ENCODE measurements around the gene ATG7. TPM values are rescaled to one million over a fixed set of nuclear protein-coding genes. Genes with fewer than 3 reads are reported as not detected.

The ATG7 gene, protein sequence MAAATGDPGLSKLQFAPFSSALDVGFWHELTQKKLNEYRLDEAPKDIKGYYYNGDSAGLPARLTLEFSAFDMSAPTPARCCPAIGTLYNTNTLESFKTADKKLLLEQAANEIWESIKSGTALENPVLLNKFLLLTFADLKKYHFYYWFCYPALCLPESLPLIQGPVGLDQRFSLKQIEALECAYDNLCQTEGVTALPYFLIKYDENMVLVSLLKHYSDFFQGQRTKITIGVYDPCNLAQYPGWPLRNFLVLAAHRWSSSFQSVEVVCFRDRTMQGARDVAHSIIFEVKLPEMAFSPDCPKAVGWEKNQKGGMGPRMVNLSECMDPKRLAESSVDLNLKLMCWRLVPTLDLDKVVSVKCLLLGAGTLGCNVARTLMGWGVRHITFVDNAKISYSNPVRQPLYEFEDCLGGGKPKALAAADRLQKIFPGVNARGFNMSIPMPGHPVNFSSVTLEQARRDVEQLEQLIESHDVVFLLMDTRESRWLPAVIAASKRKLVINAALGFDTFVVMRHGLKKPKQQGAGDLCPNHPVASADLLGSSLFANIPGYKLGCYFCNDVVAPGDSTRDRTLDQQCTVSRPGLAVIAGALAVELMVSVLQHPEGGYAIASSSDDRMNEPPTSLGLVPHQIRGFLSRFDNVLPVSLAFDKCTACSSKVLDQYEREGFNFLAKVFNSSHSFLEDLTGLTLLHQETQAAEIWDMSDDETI
- 29.3 TPM for total RNA-seq (2021; ENCODE audit: unreplicated experiment)
- polyA plus RNA-seq (2012), result 15.4 and 19.5 TPM in 2 replicates
- percentile 75 among the genes with signal in this experiment for Bru-seq, nascent RNA
- percentile 62 among the genes with signal in this experiment for BruChase-seq, experiment 1, labeled RNA remaining after a 6-hour chase
- percentile 73 among the genes with signal in this experiment for BruChase-seq, experiment 2, labeled RNA remaining after a 2-hour chase
- long read RNA-seq, full-length matches to known transcripts, result 18 of 42 reads
- long read RNA-seq, partial matches to known transcripts, result 11 of 42 reads
- long read RNA-seq, other reads (novel, unspliced or antisense), result 13 of 42 reads

DNA sequence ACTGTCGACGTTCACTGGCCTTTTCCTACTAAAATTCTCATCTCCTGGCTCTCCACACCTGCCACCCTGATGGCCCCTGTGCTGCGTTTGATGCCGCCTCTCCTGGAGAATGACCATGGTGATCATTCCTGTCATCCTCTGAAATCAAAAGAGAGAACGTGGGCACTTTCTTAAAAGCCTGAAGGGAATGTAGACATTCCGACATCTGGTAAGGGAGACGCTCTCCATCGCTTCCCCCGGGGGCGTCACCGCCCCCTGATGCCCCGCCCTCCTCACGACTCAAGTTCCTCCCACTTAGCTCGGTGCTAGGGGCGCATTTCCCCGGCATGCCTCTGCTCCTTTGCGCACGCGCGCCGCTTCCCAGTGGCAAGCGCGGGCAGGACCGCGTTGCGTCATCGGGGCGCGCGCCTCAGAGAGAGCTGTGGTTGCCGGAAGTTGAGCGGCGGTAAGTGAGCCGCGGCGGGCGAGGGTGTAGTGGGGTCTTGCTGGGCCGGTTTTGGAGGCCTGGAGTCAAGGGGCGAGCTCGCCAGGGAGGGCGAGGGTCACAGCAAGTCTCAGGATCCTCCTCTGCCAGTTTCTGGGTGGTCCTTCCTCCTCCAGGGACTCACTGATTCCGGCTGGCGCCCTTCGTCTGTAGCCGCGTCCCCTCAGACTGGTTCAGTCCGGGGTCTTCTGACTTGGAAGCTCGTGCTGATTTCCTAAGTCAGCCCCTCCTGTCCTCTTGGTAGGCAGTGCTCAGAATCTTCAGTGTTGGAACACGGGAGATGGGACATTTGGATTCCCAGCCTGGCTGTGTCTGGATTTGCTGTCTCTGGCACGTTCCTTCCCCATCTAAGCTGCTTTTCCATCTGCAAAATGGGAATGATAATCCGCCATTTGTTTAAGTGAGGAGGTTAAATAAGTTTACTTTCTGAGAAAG, at the start of gene ATG7:
Gene ATG7 (plus strand): TSS at position 412 of the 919 bp plus-strand sequence. CDS start 26,299 bp downstream, outside the sequence.
- DNase-seq (ENCODE audit: low read depth, low spot score) (peak; percentile 87), ATAC-seq (peak; percentile 98)
- peaks cover 3 to 5% of the 10 kb centered on the region in 2 experiments; a peak in 3 of 4 replicates for H3K36me3 ChIP-seq (ENCODE audit: control insufficient read depth in 1 of 2, insufficient read depth in 2 of 2, low read length in 2 of 2)
- peak within 1 kb of the TSS; percentile 94 for H3K4me2 ChIP-seq (ENCODE audit: low read length)
- ChIA-PET POLR2A (interaction anchor here (0.7 to 1.5 kb wide), 3 partner anchors 8 to 17 kb away, joined by 3 to 4 read pairs (median 3); no protein-coding TSS in a partner anchor), CTCF (interaction anchor here (1.5 kb wide), 1 partner anchor 62 kb away, joined by 6 read pairs; no protein-coding TSS in a partner anchor), RAD21 (ENCODE audit: low non-redundant PET in 1 of 2, low total read pairs in 2 of 2, uncharacterized antibody in 2 of 2, unreplicated experiment in 2 of 2) (no interaction called here)
- no peaks in the 10 kb centered on the region for H3K27me3 ChIP-seq (ENCODE audit: insufficient read depth, low read length)
- no peaks in the 10 kb centered on the region for H3K9me2 ChIP-seq (ENCODE audit: insufficient read depth)
- H3K27ac ChIP-seq (ENCODE audit: low read depth, low read length), result peak within 1 kb of the TSS; percentile 57
- TSS peak; percentile 76 for BruUV-seq (replicated peaks)
- no peaks in the 10 kb centered on the region for H4K20me1 ChIP-seq (ENCODE audit: insufficient read depth)
- H3K79me2 ChIP-seq (ENCODE audit: insufficient read depth, low read length), result peaks cover 48% of the 10 kb centered on the region
- H2AFZ ChIP-seq (ENCODE audit: low read depth, low read length, poor library complexity, severe bottlenecking), result peak within 1 kb of the TSS; percentile 36
- H3K4me1 ChIP-seq (ENCODE audit: control insufficient read depth in 1 of 2, insufficient read depth in 2 of 2, low read length in 2 of 2), result peaks cover 4 to 15% of the 10 kb centered on the region in 2 experiments; a peak in 3 of 4 replicates
- H3K9ac ChIP-seq (ENCODE audit: low read length), result peak within 1 kb of the TSS; percentile 95
- H3K4me3 ChIP-seq (replicated peaks in 1 of 2; ENCODE audit: low read depth in 1 of 2, low read length in 2 of 2), result peak within 1 kb of the TSS; percentile 75 to 100
- intact Hi-C loops (cut with micrococcal nuclease), result no loop called here
- no peaks in the 10 kb centered on the region for H3K9me3 ChIP-seq (ENCODE audit: control insufficient read depth in 1 of 2, insufficient read depth in 1 of 2, low read depth in 1 of 2, low read length in 2 of 2)
- TF ChIP-seq ZNF274 (IDR thresholded peaks at IDR 0.05; ENCODE audit: low read depth, low read length), result no peak
- TF ChIP-seq SIN3A (IDR thresholded peaks at IDR 0.05; ENCODE audit: low read depth), result peak; percentile 94
- no peak for TF ChIP-seq ZFX (IDR thresholded peaks at IDR 0.05)
- TF ChIP-seq YY1 (IDR thresholded peaks at IDR 0.05; ENCODE audit: extremely low read depth, insufficient replicate concordance, low read depth, low read length), result peak; percentile 49
- TF ChIP-seq JUND (IDR thresholded peaks at IDR 0.05), result no peak
- TF ChIP-seq EZH2phosphoT487 (IDR thresholded peaks at IDR 0.05; ENCODE audit: borderline replicate concordance), result no peak
- no peak for TF ChIP-seq EGR1 (IDR thresholded peaks at IDR 0.05; ENCODE audit: low read depth)
- TF ChIP-seq, protein P1, sequence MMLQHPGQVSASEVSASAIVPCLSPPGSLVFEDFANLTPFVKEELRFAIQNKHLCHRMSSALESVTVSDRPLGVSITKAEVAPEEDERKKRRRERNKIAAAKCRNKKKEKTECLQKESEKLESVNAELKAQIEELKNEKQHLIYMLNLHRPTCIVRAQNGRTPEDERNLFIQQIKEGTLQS (IDR thresholded peaks at IDR 0.05), result no peak
- no peak for TF ChIP-seq CTCF (IDR thresholded peaks at IDR 0.05 in 2 of 3, conservative IDR thresholded peaks at IDR 0.05 in 1 of 3; ENCODE audit: borderline replicate concordance in 1 of 3, insufficient read depth in 1 of 3, low read depth in 2 of 3, low read length in 2 of 3)
- TF ChIP-seq CBX3 (IDR thresholded peaks at IDR 0.05; ENCODE audit: low read depth), result no peak
- TF ChIP-seq POLR2AphosphoS5 (IDR thresholded peaks at IDR 0.05; ENCODE audit: low read depth, low read length), result peak; percentile 94
- TF ChIP-seq ZBTB33 (IDR thresholded peaks at IDR 0.05; ENCODE audit: extremely low read depth, insufficient replicate concordance, low read length), result no peak
- no peak for TF ChIP-seq FOSL1 (IDR thresholded peaks at IDR 0.05; ENCODE audit: low read depth)
- TF ChIP-seq SRF (IDR thresholded peaks at IDR 0.05; ENCODE audit: low read depth), result peak; percentile 79; the same call in 1 of the 2 replicates
- peak; percentile 80 for TF ChIP-seq MAX (IDR thresholded peaks at IDR 0.05)
- TF ChIP-seq CEBPB (IDR thresholded peaks at IDR 0.05; ENCODE audit: low read depth), result peak; percentile 87
- TF ChIP-seq POLR2A (IDR thresholded peaks at IDR 0.05; ENCODE audit: borderline replicate concordance, extremely low read depth, insufficient read depth, insufficient read length), result no peak
- no peak for TF ChIP-seq RAD21 (IDR thresholded peaks at IDR 0.05; ENCODE audit: low read depth)

All from HCT116 (cell line).